CD4-positive, alpha-beta T cell (primary cell): ENCODE measurements around the gene KLHL17. TPM values are rescaled to one million over a fixed set of nuclear protein-coding genes. Genes with fewer than 3 reads are reported as not detected.

Experiments
- ATAC-seq: fragments of 200-7000 bp; cut with Tn5 transposase; one replicate; pipeline ENCODE4 v1.10.0; 2022; ENCODE audit warnings: mild to moderate bottlenecking; ENCODE audit not compliant: poor library complexity
- CTCF ChIA-PET: fragments of 350-600 bp; sonication (Branson Sonifier 250); formaldehyde crosslinking; loops from one replicate; lab custom pipeline; 2021; ENCODE audit warnings: antibody characterized with exemption, inconsistent platforms; lab: Charles Lee
- POLR2A ChIA-PET: fragments of 350-600 bp; sonication (Branson Sonifier 250); formaldehyde crosslinking; loops from one replicate; lab custom pipeline; 2021; ENCODE audit warnings: antibody characterized with exemption, inconsistent platforms; lab: Charles Lee
- DNase-seq, 14 experiments: peaks; one replicate each; pipeline ENCODE4 v3.0.0-alpha.2; 2013 to 2020; ENCODE audit warnings: mixed read lengths in 2 of 14
- H3K27ac ChIP-seq, 2 donors: one replicate each; pipeline versions ENCODE4 v1.5.1 to v1.7.0; 2013; ENCODE audit warnings: low read length in 2 of 2, low read depth in 1 of 2, mild to moderate bottlenecking in 1 of 2
- H3K27me3 ChIP-seq, 2 experiments: 1 replicate in 1 of 2; 2 replicates in 1 of 2; pipeline versions ENCODE4 v1.6.1 to v1.7.0; 2013; ENCODE audit warnings: low read length in 2 of 2, control low read depth in 1 of 2, mild to moderate bottlenecking in 1 of 2, moderate library complexity in 1 of 2; ENCODE audit not compliant: insufficient read depth in 2 of 2, control insufficient read depth in 1 of 2
- H3K36me3 ChIP-seq: one replicate; pipeline ENCODE4 v1.6.1; 2013; ENCODE audit warnings: low read length, control low read depth; ENCODE audit not compliant: insufficient read depth
- H3K4me1 ChIP-seq: one replicate; pipeline ENCODE4 v1.6.1; 2013; ENCODE audit warnings: low read length, control low read depth; ENCODE audit not compliant: insufficient read depth
- H3K4me3 ChIP-seq: one replicate; pipeline ENCODE4 v1.5.1; 2013; ENCODE audit warnings: mild to moderate bottlenecking, low read length, moderate library complexity
- H3K9me3 ChIP-seq, 2 experiments: 1 replicate in 1 of 2; 2 replicates in 1 of 2; pipeline versions ENCODE4 v1.6.1 to v1.7.0; 2013; ENCODE audit warnings: low read length in 2 of 2, mild to moderate bottlenecking in 2 of 2, control low read depth in 1 of 2, moderate library complexity in 1 of 2; ENCODE audit not compliant: control insufficient read depth in 1 of 2, insufficient read depth in 1 of 2
- H3K27ac Mint-ChIP-seq: one replicate; pipeline ENCODE4 v1.8.0; 2020; ENCODE audit warnings: mixed read lengths
- H3K27me3 Mint-ChIP-seq: one replicate; pipeline ENCODE4 v1.8.0; 2021; ENCODE audit warnings: mixed read lengths
- H3K36me3 Mint-ChIP-seq: one replicate; pipeline ENCODE4 v1.8.0; 2021; ENCODE audit warnings: low read depth, mixed read lengths
- H3K4me1 Mint-ChIP-seq: one replicate; pipeline ENCODE4 v1.8.0; 2021; ENCODE audit warnings: low read depth, mixed read lengths
- H3K4me3 Mint-ChIP-seq: one replicate; pipeline ENCODE4 v1.8.0; 2020; ENCODE audit warnings: mild to moderate bottlenecking, mixed read lengths
- H3K9me3 Mint-ChIP-seq: one replicate; pipeline ENCODE4 v1.8.0; 2020; ENCODE audit warnings: mixed read lengths
- CTCF ChIP-seq: fragments of 200-600 bp; IDR thresholded peaks from one replicate; pipeline ENCODE4 v1.8.0; 2022; ENCODE audit warnings: antibody characterized with exemption, mild to moderate bottlenecking
- intact Hi-C, 2 experiments: fragments of 100-400 bp; cut with DNase I in 1 of 2; cut with micrococcal nuclease in 1 of 2; formaldehyde crosslinking; loops; one replicate each; pipeline versions ENCODE4 v1.15.1 to v1.9.0; 2023 to 2025; cut with DNase I, micrococcal nuclease
- total RNA-seq, 174 experiments: library from RNA in 2 of 174; stranded (reverse) in 2 of 174; gene quantifications; one replicate each; pipeline ENCODE4 v1.2.3 and lab custom pipeline; 2021 to 2026

The KLHL17 gene
- total RNA-seq, 2 experiments from 2014 or later = 13.9 TPM

DNA sequence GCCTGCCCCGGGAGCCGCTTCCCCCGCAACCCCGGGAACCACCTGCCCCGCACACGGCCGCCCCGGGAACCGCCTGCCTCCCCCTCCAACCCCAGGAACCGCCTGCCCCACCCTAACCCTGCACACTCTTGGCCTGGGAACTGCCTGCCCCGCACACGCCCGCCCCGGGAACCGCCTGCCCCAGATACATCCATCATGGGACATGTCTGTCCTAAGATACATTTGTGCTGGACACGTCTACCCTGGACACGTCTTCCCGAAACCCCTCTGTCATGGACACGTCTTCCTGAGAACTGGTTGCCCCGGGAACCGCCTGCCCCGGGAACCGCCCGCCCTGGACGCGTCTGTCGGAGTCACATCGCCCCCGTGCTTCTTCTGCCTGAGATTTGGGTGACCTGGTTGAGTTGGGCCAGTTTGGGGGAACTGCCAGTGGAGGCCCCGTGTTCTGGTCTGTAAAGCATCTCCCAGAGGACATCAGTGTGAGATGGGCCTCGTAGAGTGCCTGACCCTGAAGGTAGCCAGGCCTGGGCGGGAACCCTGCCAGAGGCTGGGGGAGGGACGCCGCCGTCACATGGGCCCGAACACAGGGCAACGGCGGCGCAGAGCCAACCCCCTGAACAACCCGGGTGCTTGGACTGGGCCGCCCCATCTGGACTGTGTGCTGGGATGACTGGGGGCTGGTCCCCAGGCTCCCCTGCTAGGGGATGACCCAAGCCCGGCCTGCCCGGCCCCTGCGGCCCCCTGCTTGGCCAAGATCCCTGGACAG, 17.9 kb downstream of the KLHL17 start:
- Mint-ChIP-seq H3K27ac (no peak overlapping the region), H3K9me3 (no peaks in the 10 kb centered on the region), H3K27me3 (peaks cover 20% of the 10 kb centered on the region), H3K4me3 (no peak overlapping the region), H3K36me3 (no peaks in the 10 kb centered on the region), H3K4me1 (peaks cover 7% of the 10 kb centered on the region)
- no peaks in the 10 kb centered on the region for H3K36me3 ChIP-seq
- TF ChIP-seq CTCF = no peak
- ChIA-PET CTCF (no interaction called here), POLR2A (no interaction called here)
- DNase-seq (peak in 1 of 14 experiments; percentile 41), ATAC-seq (no peak)
- H3K27me3 ChIP-seq = peaks cover 8 to 10% of the 10 kb centered on the region in 2 experiments
- peaks cover 0 to 8% of the 10 kb centered on the region in 2 experiments for H3K9me3 ChIP-seq
- peaks cover 11% of the 10 kb centered on the region for H3K4me1 ChIP-seq
- H3K4me3 ChIP-seq = no peak overlapping the region
- H3K27ac ChIP-seq = no peak overlapping the region
- intact Hi-C loops = no loop called here

DNA sequence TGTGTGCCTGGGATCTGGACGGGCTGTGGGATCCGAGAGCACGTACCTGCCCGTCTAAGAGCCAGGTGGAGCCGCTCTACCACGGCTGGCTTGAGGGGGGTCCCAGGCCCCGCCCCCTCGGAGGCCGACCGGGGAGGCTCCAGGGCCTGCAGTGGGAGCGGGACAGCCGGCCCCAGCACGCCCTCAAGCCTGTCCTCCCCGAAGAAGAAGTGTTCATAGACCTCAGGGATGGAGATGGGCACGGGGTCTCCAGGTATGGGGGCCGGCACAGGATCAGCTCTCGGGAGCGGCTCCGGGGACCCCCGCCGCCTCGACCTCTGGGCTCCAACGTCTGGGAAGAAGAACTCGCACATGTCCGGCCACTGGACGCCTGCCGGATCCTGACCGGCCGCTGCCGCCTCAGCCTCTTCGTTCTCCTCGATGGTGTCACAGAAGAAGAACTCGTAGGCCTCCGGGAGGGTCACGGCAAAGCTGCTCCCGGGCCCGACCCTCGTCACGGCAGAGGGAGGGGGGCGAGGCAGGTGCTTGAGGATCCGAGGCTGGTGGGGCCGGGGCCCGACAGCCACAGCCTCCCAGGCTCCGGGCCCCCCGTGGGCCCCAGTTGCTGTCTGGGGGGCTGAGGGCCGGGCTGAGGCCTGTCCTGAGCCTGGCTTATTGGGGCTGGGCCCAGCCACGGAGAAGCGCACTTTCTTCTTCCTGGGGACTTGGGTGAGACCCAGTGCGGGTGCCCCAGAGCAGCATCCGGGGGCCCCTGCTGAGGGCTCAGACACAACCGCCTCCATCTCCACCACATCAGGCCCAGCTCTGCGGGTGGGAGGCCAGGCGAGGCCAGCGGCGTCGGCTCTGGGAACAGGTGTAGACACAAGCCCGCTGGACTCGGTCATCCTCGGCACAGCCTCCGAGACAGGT, 18.7 kb downstream of the KLHL17 start:
- Mint-ChIP-seq H3K27me3 (peaks cover 16% of the 10 kb centered on the region), H3K27ac (no peak overlapping the region), H3K36me3 (no peaks in the 10 kb centered on the region), H3K9me3 (no peaks in the 10 kb centered on the region), H3K4me3 (no peak overlapping the region), H3K4me1 (peaks cover 7% of the 10 kb centered on the region)
- peaks cover 0 to 7% of the 10 kb centered on the region in 2 experiments for H3K9me3 ChIP-seq
- H3K27me3 ChIP-seq = peaks cover 7 to 12% of the 10 kb centered on the region in 2 experiments
- H3K4me3 ChIP-seq = no peak overlapping the region
- no peak for TF ChIP-seq CTCF
- CTCF ChIA-PET = no interaction called here
- no peaks in the 10 kb centered on the region for H3K36me3 ChIP-seq
- H3K27ac ChIP-seq = no peak overlapping the region
- DNase-seq = peak in 1 of 14 experiments; percentile 39
- POLR2A ChIA-PET = no interaction called here
- peaks cover 11% of the 10 kb centered on the region for H3K4me1 ChIP-seq
- intact Hi-C loops = no loop called here
- no peak for ATAC-seq

- peaks cover 16% of the 10 kb centered on the region for H3K27me3 Mint-ChIP-seq
- H3K9me3 ChIP-seq = peaks cover 0 to 7% of the 10 kb centered on the region in 2 experiments
- no peaks in the 10 kb centered on the region for H3K36me3 Mint-ChIP-seq
- CTCF ChIA-PET = no interaction called here
- peaks cover 7% of the 10 kb centered on the region for H3K4me1 Mint-ChIP-seq
- no peaks in the 10 kb centered on the region for H3K9me3 Mint-ChIP-seq
- no peak overlapping the region for H3K27ac Mint-ChIP-seq
- POLR2A ChIA-PET = no interaction called here
- peaks cover 14% of the 10 kb centered on the region for H3K4me1 ChIP-seq
- H3K4me3 ChIP-seq = no peak overlapping the region
- no peak for TF ChIP-seq CTCF
- ATAC-seq (no peak), DNase-seq (peak in 1 of 14 experiments; percentile 27)
- no peaks in the 10 kb centered on the region for H3K36me3 ChIP-seq
- no peak overlapping the region for H3K27ac ChIP-seq
- H3K4me3 Mint-ChIP-seq = no peak overlapping the region
- peaks cover 7 to 12% of the 10 kb centered on the region in 2 experiments for H3K27me3 ChIP-seq
- intact Hi-C loops = loop anchor here in 1 of 2 experiments (5.0 kb wide), 1 partner anchor 313 kb away; no protein-coding TSS in a partner anchor
Measured at GRCh38 chr1:979744-980072, 19.3 kb downstream of the KLHL17 start.
